Mesothelial cell of epicardium (in vitro differentiated cells): ENCODE data around the gene POU4F1. TPM values are rescaled to one million over a fixed set of nuclear protein-coding genes. Genes with fewer than 3 reads are reported as not detected.

Source experiments
- DNase-seq, 2 experiments: peaks; one replicate each; pipeline ENCODE4 v3.0.0; 2021; ENCODE audit warnings: low spot score in 2 of 2; ENCODE audit not compliant: unreplicated experiment in 2 of 2
- H3K27ac Mint-ChIP-seq: 2 replicates; pipeline ENCODE4 v1.8.0; 2021; ENCODE audit warnings: mixed read lengths
- H3K27me3 Mint-ChIP-seq: 2 replicates; pipeline ENCODE4 v1.8.0; 2021; ENCODE audit warnings: low read depth, mixed read lengths
- H3K36me3 Mint-ChIP-seq: 2 replicates; pipeline ENCODE4 v1.8.0; 2021; ENCODE audit warnings: mixed read lengths
- H3K4me1 Mint-ChIP-seq: 2 replicates; pipeline ENCODE4 v1.8.0; 2021; ENCODE audit warnings: mixed read lengths
- H3K4me3 Mint-ChIP-seq: 2 replicates; pipeline ENCODE4 v1.8.0; 2021; ENCODE audit warnings: mild to moderate bottlenecking, moderate library complexity, mixed read lengths
- H3K9me3 Mint-ChIP-seq: 2 replicates; pipeline ENCODE4 v1.8.0; 2021; ENCODE audit warnings: mixed read lengths
- CTCF ChIP-seq: fragments of 200-600 bp; sonication (generic); IDR thresholded peaks from one replicate; pipeline ENCODE4 v1.5.0; 2021; ENCODE audit warnings: antibody characterized with exemption; ENCODE audit not compliant: unreplicated experiment
- total RNA-seq: library from RNA; stranded (reverse); gene quantifications from 3 replicates; pipeline ENCODE4 v1.2.1, GENCODE V29; 2021

Gene POU4F1
- total RNA-seq, 1 donor from 2014 or later, result not detected

- peaks cover 36% of the 10 kb centered on the region for H3K27me3 Mint-ChIP-seq
- TF ChIP-seq CTCF, result no peak
These were observed 34.3 kb downstream of the POU4F1 start for GRCh38 chr13:78569029-78569428.

GRCh38 chr13:78566631-78567030 is 36.7 kb downstream of the POU4F1 start:
- no peak overlapping the region for H3K4me3 Mint-ChIP-seq
- TF ChIP-seq CTCF, result no peak
- peaks cover 47% of the 10 kb centered on the region for H3K27me3 Mint-ChIP-seq
- no peak overlapping the region for H3K27ac Mint-ChIP-seq
- DNase-seq, result no peak
- no peaks in the 10 kb centered on the region for H3K4me1 Mint-ChIP-seq
- H3K9me3 Mint-ChIP-seq, result no peaks in the 10 kb centered on the region
- H3K36me3 Mint-ChIP-seq, result no peaks in the 10 kb centered on the region

More at GRCh38 chr13:78569029-78569428, 34.3 kb downstream of the POU4F1 start:
- DNase-seq, result no peak
- no peak overlapping the region for H3K4me3 Mint-ChIP-seq
- no peak overlapping the region for H3K27ac Mint-ChIP-seq
- H3K4me1 Mint-ChIP-seq, result no peaks in the 10 kb centered on the region
- H3K36me3 Mint-ChIP-seq, result no peaks in the 10 kb centered on the region
- H3K9me3 Mint-ChIP-seq, result no peaks in the 10 kb centered on the region

GRCh38 chr13:78562237-78562889 is 41.0 kb downstream of the POU4F1 start:
- no peaks in the 10 kb centered on the region for H3K9me3 Mint-ChIP-seq
- no peak for TF ChIP-seq CTCF
- H3K36me3 Mint-ChIP-seq, result no peaks in the 10 kb centered on the region
- no peak overlapping the region for H3K27ac Mint-ChIP-seq
- no peak overlapping the region for H3K4me3 Mint-ChIP-seq
- DNase-seq, result no peak
- peaks cover 53% of the 10 kb centered on the region for H3K27me3 Mint-ChIP-seq
- H3K4me1 Mint-ChIP-seq, result no peaks in the 10 kb centered on the region

Other genes with a start within 250 kb of the POU4F1 start
- 15.9 to 16.8 TPM (median 16.5 TPM) in 3 replicates for gene OBI1, start 55.6 kb upstream of the POU4F1 start, total RNA-seq